Measurements from ENCODE around the gene XRN2.

The XRN2 gene, protein sequence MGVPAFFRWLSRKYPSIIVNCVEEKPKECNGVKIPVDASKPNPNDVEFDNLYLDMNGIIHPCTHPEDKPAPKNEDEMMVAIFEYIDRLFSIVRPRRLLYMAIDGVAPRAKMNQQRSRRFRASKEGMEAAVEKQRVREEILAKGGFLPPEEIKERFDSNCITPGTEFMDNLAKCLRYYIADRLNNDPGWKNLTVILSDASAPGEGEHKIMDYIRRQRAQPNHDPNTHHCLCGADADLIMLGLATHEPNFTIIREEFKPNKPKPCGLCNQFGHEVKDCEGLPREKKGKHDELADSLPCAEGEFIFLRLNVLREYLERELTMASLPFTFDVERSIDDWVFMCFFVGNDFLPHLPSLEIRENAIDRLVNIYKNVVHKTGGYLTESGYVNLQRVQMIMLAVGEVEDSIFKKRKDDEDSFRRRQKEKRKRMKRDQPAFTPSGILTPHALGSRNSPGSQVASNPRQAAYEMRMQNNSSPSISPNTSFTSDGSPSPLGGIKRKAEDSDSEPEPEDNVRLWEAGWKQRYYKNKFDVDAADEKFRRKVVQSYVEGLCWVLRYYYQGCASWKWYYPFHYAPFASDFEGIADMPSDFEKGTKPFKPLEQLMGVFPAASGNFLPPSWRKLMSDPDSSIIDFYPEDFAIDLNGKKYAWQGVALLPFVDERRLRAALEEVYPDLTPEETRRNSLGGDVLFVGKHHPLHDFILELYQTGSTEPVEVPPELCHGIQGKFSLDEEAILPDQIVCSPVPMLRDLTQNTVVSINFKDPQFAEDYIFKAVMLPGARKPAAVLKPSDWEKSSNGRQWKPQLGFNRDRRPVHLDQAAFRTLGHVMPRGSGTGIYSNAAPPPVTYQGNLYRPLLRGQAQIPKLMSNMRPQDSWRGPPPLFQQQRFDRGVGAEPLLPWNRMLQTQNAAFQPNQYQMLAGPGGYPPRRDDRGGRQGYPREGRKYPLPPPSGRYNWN

DNA sequence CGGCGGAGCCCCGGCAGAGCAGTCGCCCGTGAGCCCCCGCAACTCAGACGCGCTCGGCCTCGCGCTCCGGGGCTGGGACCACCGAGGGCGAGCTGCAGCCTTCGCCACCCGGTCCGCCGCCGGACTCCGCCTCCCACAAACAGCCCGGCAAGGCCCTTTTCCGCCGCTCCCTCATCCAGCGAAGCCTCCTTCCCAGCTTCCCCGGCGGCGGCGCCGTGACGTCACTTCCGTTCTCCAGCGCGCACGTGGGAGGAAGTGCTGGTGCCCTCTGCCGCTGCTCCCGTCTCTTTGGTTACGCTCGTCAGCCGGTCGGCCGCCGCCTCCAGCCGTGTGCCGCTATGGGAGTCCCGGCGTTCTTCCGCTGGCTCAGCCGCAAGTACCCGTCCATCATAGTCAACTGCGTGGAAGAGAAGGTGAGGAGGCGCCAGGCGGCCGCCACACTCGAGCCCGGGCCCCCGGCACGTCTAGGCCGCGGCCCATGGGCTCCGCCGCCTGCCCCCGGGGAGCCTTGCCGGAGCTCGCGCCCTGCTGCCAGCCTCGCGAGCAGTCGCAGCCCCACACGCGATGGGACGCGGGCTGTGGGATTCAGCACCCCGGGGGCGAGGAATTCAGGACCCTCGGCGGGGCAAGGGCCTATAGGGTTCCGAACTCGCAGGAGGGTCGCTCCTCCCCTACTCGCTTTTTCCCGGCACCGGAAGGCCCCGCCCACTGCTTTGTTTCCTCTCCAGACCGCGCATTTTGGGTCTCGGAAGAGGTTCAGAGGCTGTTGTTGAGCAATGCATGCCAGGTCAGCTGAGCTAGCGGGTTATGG, at the start of gene XRN2:
XRN2 (plus strand) TSS at position 271 of the 811 bp plus-strand sequence; CDS start at position 339, 68 bp downstream.
- peak; percentile 90 to 92 for DNase-seq (ENCODE audit: low read depth in 1 of 2, low spot score in 1 of 2)

DNA sequence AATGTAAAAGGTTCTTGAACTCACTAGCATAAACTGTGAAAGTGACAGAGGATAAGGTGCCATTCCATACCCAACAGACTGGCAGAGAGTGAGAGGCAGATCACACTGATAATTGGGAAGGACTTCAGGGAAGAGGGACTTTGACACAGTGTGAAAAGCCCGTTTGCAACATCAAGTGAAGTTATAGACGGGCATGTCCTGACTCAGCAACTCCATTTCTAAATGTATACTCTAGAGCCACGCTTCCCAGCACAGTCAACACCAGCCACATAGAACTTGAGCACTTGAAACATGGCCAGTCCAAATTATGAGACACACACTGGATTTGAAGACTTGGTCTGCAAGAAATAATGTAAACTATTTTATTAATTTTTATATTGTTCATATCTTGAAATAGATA, 45.9 kb upstream of the XRN2 start:
- DNase-seq (ENCODE audit: low read depth in 1 of 2, low spot score in 1 of 2), result no peak

DNA sequence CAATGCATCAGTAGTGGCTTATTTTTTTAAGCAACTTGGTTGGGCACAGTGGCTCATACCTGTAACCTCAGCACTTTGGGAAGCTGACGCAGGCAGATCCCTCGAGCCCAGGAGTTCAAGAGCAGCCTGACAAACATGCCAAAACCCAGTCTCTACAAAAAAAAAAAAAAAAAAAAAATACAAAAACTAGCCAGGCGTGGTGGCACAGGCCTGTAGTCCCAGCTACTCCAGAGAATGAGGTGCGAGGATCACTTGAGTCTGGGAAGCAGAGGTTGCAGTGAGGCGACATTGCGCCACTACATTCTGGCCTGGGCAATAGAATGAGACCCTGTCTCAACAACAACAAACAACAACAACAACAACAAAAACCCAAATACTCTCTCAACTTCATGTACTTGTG, 44.7 kb upstream of the XRN2 start:
- DNase-seq (ENCODE audit: low read depth in 1 of 2, low spot score in 1 of 2), result no peak

DNA sequence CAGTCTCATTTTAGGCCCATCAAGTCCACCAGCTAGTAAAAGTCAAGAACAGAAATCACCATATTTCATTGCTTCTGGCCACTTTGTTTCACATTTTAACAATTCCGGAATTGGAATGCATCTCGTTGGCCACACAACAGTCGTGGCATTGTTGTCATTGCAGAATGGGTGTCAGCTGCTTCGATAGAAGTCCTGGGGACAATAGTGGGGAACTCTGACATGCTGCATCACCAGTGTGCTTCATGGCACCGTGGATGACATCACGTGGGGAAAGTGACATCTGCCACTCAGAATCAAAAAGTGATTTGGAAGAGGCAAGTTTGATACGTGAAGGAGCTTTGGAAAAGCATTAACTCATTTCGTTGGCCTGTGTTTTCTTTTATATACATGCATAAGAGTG, 43.8 kb upstream of the XRN2 start:
- DNase-seq (ENCODE audit: low read depth in 1 of 2, low spot score in 1 of 2), result no peak

DNA sequence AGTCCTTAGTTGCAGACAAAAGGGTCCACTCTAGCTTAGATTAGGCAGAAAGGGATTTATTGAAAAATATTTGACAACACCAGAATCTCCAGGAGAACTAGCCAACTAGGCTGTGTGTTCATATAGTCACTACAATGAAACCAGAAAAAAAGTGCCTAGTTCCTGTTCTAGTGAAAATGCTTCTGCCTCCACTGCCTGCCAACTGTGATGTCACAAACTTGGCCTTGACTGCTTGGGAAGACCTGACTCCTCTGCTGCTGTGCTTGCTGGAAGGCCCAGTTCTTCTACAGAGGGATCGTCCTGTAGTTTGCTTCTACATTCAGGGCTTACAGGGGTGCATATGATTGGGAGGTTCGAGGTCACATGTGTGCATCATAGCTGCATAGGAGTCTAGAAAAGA, 40.3 kb upstream of the XRN2 start:
- no peak for DNase-seq (ENCODE audit: low read depth in 1 of 2, low spot score in 1 of 2)

DNA sequence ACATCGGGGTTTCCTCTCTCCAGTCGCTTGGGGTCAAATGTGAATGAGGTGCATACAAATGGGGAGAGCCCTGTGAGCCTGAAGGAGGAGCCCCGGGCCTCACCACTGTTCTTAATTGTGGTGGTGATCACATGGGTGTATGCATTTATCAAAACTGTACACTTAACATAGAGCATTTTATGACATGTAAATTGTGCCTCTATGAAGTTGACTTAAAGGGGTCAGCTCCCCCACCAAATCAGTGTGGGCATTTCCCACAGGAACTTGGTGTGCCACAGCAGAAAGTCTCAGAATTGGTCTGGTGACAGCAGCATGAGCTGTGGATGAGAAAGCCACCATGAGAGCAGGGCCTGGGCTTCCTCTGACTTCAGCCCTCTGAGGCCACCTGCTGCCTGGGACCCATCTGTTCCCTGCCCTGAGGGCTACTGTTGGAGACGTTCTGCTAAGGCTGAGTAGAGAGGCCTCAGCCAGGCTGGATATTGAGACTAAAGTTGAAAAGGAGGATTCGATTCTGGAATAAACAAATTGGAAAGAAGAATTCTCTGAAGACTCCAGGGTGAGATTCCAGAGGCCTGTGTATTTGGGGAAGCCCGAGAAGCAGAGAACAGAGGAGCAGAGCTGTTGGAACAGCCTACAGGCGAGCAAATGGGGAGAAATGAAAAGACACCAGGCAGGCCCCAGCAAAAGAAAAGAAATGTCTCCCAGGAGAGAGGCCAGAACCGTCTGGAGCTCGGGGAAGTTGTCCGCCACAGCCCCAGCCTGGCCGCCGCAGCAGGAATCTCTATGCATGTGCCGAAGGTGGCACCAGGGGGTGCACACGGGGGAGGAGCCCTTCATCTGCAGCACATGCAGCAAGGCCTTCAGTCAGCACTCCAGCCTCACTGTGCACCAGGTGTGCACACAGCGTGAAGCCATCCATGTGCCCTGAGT, 37.6 kb upstream of the XRN2 start:
- DNase-seq (ENCODE audit: low read depth in 1 of 2, low spot score in 1 of 2), result no peak

DNA sequence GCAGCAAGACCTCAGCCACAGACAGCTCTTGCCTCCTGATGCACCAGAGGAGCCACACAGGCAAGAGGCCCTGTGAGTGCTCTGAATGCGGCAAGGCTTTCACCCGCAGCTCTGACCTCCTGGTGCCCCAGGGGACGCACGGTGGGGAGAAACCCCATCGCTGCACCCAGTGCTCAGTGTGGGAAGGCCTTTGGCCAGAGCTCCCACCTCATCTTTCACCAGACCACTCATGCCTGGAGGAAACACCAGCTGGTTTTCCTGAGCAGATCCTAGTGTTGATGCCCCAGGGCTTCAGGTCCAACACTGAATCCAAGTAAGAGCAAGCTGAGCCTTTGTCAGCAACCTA, 37.0 kb upstream of the XRN2 start:
- DNase-seq (ENCODE audit: low read depth in 1 of 2, low spot score in 1 of 2), result no peak

DNA sequence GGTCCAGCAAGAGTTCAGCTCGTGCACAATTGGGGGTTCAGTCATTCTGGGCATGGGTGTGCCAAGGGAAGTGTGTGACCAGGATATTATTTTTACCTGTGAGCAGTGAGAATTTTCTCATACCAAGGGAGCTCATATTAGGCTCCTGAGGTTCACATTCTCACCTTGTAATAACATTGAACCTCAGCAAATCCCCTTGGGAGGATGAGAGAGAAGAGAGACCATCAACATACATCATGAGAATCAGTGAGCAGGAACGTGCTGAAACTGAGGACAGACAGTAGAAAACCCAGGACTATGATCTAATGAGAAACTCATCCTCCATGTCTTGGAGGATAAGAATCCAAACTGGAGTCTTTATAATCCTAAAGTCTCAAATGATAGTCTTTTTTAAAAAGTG, 33.4 kb upstream of the XRN2 start:
- DNase-seq (ENCODE audit: low read depth in 1 of 2, low spot score in 1 of 2), result no peak

DNA sequence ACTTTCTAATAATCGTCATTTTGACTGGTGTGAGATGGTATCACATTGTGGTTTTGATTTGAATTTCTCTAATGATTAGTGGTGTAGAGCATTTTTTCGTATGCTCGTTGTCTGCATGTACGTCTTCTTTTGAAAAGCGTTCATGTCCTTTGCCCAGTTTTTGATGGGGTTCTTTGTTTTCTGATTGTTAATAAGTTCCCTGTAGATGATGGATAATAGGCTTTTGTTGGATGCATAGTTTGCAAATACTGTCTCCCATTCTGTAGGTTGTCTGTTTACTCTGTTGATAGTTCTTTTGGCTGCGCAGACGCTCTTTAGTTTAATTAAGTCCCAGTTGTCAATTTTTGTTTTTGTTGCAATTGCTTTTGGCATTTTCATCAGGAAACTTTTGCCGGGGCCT, 32.3 kb upstream of the XRN2 start:
- DNase-seq (ENCODE audit: low read depth in 1 of 2, low spot score in 1 of 2), result no peak

DNA sequence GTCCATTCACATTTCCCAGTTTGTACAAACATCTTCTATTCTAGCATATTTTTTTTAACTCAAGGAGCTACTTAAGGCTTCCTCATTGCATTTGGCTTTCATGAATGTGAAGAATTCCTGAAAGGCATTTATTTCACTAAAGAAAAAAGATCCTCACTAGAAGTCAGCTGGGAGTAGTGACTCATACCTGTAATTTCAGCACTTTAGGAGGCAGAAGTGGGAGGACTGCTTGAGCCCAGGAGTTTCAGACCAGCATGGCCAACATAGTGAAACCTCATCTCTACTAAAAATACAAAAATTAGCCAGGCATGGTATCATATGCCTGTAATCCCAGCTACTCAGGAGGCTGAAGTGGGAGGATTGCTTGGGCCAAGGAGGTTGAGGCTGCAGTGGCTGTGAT, 30.9 kb upstream of the XRN2 start:
- no peak for DNase-seq (ENCODE audit: low read depth in 1 of 2, low spot score in 1 of 2)

DNA sequence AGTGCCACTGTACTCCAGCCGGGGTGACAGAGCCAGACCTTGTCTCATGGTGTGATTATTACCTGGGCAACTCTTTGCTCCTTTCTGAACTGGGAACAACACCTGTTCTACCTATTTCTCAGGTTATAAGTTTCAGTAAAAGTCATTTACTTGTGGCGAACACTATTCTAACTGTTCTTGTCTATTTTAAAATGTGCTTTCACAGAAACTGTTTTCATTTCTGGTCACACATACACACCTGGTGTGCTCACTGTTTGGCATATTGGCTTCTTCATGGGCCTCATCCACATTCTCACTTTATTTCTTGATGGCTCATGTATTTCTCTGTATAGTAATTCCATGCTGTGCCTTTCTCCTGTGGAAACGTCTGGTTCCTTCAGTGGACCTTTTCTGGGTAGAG, 30.5 kb upstream of the XRN2 start:
- no peak for DNase-seq (ENCODE audit: low read depth in 1 of 2, low spot score in 1 of 2)

DNA sequence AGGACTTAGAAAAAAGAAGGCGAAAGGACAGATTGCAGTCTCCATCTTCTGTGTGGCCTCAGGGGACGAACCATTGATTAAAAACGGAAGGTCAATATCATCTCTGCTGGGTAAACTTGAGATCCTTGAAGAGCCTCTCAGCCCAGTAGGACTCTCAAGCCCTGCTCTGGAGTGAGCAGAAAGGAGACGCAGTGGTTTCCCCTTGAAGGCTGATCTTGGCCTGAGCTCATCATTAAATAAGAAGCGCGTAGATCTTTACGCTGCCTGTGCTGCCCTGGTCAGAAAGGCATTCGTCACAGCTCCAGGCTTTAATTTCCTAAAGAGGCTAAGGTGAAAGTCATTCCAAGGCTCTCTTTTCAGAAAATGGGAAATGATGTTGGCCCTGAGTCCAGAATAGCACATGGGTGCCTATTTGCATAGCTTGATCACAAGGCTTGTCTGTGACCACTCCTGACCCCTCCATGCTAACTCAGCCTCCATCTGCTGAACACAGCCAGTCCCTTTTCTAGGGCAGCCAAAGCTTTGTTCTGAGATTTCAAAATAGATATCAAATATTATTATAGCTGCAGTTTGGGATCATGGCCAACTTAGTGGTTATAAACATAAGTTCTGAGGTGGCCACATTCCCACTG, 29.3 kb upstream of the XRN2 start:
- DNase-seq (ENCODE audit: low read depth in 1 of 2, low spot score in 1 of 2), result no peak

DNA sequence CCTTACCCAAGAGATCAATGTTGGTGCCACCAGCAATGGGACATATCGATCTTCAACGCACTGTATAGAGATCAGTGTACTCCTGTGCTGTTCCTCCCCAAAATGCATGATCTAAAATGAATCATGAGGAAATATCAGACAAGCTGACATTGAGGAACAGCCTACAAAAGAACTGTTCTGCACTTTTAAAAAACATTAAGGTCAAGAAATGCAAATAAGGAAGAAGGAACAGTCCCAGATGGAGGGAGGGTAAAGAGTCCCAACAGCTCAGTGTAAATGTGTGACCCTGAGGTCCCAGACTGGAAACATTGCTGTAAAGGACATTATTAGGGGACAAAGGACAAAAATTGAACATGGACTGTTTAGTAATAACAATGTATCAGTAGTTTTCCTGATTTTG, 24.3 kb upstream of the XRN2 start:
- DNase-seq (ENCODE audit: low read depth in 1 of 2, low spot score in 1 of 2), result no peak

DNA sequence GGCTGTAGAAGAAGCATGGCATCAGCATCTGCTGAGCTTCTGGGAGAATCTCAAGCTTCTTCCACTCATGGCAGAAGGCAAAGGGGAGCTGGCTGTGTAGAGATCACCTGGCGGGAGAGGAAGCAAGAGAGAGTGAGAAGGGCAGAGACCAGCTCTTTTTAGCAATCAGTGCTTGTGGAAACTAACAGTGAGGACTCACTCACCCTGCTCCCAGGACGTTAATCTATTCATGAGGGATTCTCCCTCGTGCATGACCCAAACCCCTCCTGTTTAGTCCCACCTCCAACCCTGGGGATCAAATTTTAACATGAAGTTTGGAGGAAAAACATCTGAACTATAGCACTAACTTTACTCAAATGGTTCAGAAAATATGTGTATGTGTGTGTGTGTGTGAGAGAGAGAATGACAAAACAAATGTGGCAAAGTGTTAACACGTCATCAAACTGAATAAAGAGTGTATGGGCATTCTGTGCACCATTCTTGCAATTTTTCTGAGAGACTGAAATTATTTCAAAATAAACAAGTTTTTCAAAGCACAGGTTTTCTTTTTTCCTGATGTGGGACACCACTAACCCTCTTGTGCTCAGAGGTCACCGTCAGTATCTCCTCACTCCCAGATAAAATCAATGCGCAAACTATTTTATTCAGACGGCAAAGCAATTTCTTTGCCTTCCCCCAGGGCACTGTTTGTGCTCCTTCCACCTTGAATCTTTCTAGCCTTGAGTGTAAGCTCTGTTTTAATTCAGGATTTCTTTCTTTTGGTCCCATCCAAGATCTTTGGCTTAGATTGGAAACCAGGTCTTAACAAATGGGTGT, 23.2 kb upstream of the XRN2 start:
- no peak for DNase-seq (ENCODE audit: low read depth in 1 of 2, low spot score in 1 of 2)

DNA sequence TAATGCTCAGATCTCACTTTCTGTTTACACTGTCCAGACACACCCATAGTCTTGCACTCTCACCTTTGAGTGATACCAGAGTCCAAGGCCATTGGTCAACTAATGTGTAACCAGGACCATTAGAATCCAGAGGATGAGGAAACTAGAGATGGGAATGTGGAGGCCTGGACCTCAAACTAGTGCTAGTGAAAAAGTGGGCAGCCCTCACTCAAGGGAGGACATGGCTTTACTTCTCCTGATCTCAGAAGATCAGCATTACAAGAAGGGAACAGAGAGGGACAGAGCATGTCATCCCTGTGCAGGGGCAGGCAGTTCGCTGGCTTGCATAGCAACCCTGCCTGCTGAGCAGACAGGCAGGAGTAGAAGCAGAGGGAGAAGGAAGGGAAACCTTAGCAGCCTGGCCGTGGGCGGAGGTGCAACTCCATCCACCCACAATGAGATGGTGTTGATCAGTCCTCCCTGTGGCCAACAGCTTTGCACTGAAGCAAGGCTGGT, 22.6 kb upstream of the XRN2 start:
- DNase-seq (ENCODE audit: low read depth in 1 of 2, low spot score in 1 of 2), result no peak

DNA sequence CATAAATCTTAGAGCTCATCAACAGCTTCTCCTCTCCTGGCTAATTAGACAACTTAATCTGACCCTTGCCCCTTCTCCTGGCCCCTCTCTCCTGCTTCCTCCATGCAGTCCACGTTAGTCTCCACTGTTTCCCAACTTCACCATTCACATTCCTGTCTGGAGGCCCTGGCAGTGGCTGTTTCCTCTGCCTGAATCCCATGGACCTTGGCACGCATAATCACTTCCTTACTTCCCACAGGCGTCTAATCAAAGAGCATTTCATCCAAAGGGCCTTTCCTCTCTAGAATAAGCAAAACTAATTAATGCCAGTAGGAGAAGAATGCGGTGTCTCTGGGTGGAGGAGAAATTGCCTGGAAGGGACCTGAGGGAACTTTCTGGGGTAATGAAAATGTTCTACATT, 16.4 kb upstream of the XRN2 start:
- DNase-seq (ENCODE audit: low read depth in 1 of 2, low spot score in 1 of 2), result no peak

DNA sequence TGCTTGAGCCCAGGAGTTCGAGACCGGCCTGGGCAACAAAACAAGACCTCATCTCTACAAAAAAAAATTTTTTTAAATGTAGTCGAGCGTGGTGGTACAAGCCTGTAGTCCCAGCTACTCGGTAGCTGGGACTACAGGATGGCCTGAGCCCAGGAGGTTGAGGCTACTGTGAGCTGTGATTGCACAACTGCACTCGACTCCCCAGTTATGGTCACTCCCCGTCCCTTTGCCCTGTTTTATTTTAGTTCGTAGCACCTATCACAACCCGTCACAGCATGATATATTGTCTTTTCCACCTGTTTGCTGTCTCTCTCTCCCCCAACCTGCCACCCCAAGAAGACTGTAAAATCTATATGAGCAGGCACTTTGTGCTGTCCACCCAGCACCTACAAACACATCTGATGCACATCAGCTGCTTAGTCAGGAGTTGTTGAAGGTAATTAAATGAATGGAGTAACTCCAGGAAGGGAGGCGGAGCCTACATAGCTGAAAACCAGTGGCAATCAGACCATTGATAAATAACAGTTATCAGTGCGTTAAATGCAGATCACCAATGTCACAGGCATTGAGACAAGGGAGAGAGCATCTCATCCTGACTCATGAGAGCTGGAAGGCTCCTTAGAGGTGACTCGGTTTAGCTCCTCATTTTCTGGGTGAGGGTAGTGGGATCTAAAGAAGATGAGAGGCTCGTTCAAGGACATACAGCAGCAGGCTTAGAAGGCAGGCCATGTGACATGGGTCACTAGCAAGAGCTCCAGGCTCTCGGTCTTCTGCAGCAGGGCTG, 14.4 kb upstream of the XRN2 start:
- DNase-seq (ENCODE audit: low read depth in 1 of 2, low spot score in 1 of 2), result no peak

DNA sequence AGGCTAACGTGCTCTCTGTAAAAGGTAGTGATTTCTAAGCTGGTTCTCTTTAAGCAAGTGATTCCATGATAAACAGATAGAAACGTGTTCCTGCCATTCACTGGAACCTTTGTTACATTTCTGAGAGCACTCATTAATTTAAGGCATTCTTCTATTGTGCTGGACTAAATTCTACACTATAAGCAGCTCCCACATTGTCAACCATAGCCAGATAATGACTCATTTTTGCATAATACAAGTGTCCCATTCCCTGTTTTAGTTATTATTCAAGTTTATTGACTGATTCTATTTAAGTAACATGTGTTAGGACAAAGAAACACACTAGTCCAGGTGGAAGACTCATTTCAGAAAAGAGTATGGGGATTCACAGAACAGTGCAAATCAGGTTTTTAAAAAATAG, 13.5 kb upstream of the XRN2 start:
- no peak for DNase-seq (ENCODE audit: low read depth in 1 of 2, low spot score in 1 of 2)
